OCI-LY3 (cell line): ENCODE measurements around the gene GADL1.

Experiments used
- H2AFZ ChIP-seq: fragments of 200-600, 300-600 bp; shearing (Covaris generic); 2 replicates; pipeline ENCODE4 v1.6.0; 2014; ENCODE audit warnings: antibody characterized with exemption, low read depth, low read length
- H3K27ac ChIP-seq: fragments of 200-600, 300-600 bp; sonication (generic); 2 replicates; pipeline ENCODE4 v1.5.1; 2014; ENCODE audit warnings: mild to moderate bottlenecking, low read length, moderate library complexity, mixed read lengths
- H3K27me3 ChIP-seq: fragments of 200-600, 300-600 bp; sonication (generic); 2 replicates; pipeline ENCODE4 v1.6.1; 2014; ENCODE audit warnings: low read depth, low read length, mixed read lengths
- H3K36me3 ChIP-seq: fragments of 200-600, 300-600 bp; sonication (generic); replicated peaks from 2 replicates; pipeline ENCODE3; 2014; ENCODE audit warnings: low read depth, low read length, mixed read lengths
- H3K4me1 ChIP-seq: fragments of 300-600, 200-600 bp; sonication (generic); 2 replicates; pipeline ENCODE4 v1.6.1; 2014; ENCODE audit warnings: low read length, mixed read lengths
- H3K4me2 ChIP-seq: fragments of 200-600, 300-600 bp; sonication (generic); 2 replicates; pipeline ENCODE4 v1.6.1; 2014; ENCODE audit warnings: low read length, mixed read lengths
- H3K4me3 ChIP-seq: fragments of 300-600, 200-600 bp; sonication (generic); 2 replicates; pipeline ENCODE4 v1.5.1; 2014; ENCODE audit warnings: antibody characterized with exemption, mild to moderate bottlenecking, low read length, moderate library complexity
- H3K79me2 ChIP-seq: fragments of 300-600, 200-600 bp; shearing (Covaris generic); 2 replicates; pipeline ENCODE4 v1.6.1; 2014; ENCODE audit warnings: mild to moderate bottlenecking, low read length, mixed read lengths
- H3K9ac ChIP-seq: fragments of 300-600, 200-600 bp; shearing (Covaris generic); 2 replicates; pipeline ENCODE4 v1.6.0; 2014; ENCODE audit warnings: mild to moderate bottlenecking, low read length, moderate library complexity
- H3K9me3 ChIP-seq: fragments of 200-600, 300-600 bp; shearing (Covaris generic); 2 replicates; pipeline ENCODE4 v1.6.1; 2014; ENCODE audit warnings: low read length, mixed read lengths; ENCODE audit not compliant: insufficient read depth
- H4K20me1 ChIP-seq: fragments of 200-600, 300-600 bp; sonication (generic); 2 replicates; pipeline ENCODE4 v1.6.1; 2016; ENCODE audit warnings: low read length, mixed read lengths; ENCODE audit not compliant: insufficient read depth
- CTCF ChIP-seq: fragments of 200-600, 300-600 bp; sonication (generic); IDR thresholded peaks from 2 replicates; pipeline ENCODE4 v1.5.1; 2014; ENCODE audit warnings: antibody characterized with exemption, low read length, low read depth
- EZH2phosphoT487 ChIP-seq: fragments of 200-600 bp; shearing (Covaris generic); IDR thresholded peaks from 2 replicates; pipeline ENCODE4 v1.6.1; 2018; ENCODE audit warnings: antibody characterized with exemption, mixed run types, low read depth

GADL1 gene

GRCh38 chr3:30914696-30915095 lies 20.2 kb upstream of the GADL1 start:
- H2AFZ ChIP-seq = no peak overlapping the region
- no peaks in the 10 kb centered on the region for H4K20me1 ChIP-seq
- H3K4me1 ChIP-seq = no peaks in the 10 kb centered on the region
- H3K36me3 ChIP-seq = peaks cover under 1% of the 10 kb centered on the region
- peaks cover 1% of the 10 kb centered on the region; the same call in 1 of the 2 replicates for H3K9me3 ChIP-seq
- TF ChIP-seq CTCF = no peak
- TF ChIP-seq EZH2phosphoT487 = no peak
- H3K4me3 ChIP-seq = no peak overlapping the region
- H3K9ac ChIP-seq = no peak overlapping the region
- no peaks in the 10 kb centered on the region for H3K79me2 ChIP-seq
- no peak overlapping the region for H3K27ac ChIP-seq
- H3K27me3 ChIP-seq = no peaks in the 10 kb centered on the region
- H3K4me2 ChIP-seq = no peak overlapping the region

- H3K36me3 ChIP-seq = no peaks in the 10 kb centered on the region
- no peak overlapping the region for H3K4me2 ChIP-seq
- H4K20me1 ChIP-seq = no peaks in the 10 kb centered on the region
- no peaks in the 10 kb centered on the region for H3K9me3 ChIP-seq
- H3K27me3 ChIP-seq = no peaks in the 10 kb centered on the region
- no peaks in the 10 kb centered on the region for H3K4me1 ChIP-seq
- H3K79me2 ChIP-seq = no peaks in the 10 kb centered on the region
- no peak overlapping the region for H3K9ac ChIP-seq
- no peak overlapping the region for H3K27ac ChIP-seq
- no peak overlapping the region for H3K4me3 ChIP-seq
- TF ChIP-seq EZH2phosphoT487 (no peak), CTCF (no peak)
- H2AFZ ChIP-seq = no peak overlapping the region
Measured at GRCh38 chr3:30913176-30913575, 18.7 kb upstream of the GADL1 start.

GRCh38 chr3:30912301-30912700 lies 17.8 kb upstream of the GADL1 start:
- no peak overlapping the region for H3K4me3 ChIP-seq
- H3K9me3 ChIP-seq = no peaks in the 10 kb centered on the region
- H3K4me2 ChIP-seq = no peak overlapping the region
- no peak for TF ChIP-seq CTCF
- TF ChIP-seq EZH2phosphoT487 = no peak
- H3K27ac ChIP-seq = no peak overlapping the region
- no peaks in the 10 kb centered on the region for H3K79me2 ChIP-seq
- H3K4me1 ChIP-seq = no peaks in the 10 kb centered on the region
- no peak overlapping the region for H2AFZ ChIP-seq
- H3K36me3 ChIP-seq = no peaks in the 10 kb centered on the region
- no peak overlapping the region for H3K9ac ChIP-seq
- no peaks in the 10 kb centered on the region for H3K27me3 ChIP-seq
- no peaks in the 10 kb centered on the region for H4K20me1 ChIP-seq

- no peak overlapping the region for H3K4me2 ChIP-seq
- no peaks in the 10 kb centered on the region for H3K79me2 ChIP-seq
- no peak overlapping the region for H3K9ac ChIP-seq
- H3K27me3 ChIP-seq = no peaks in the 10 kb centered on the region
- no peaks in the 10 kb centered on the region for H3K4me1 ChIP-seq
- TF ChIP-seq EZH2phosphoT487 (no peak), CTCF (no peak)
- H4K20me1 ChIP-seq = no peaks in the 10 kb centered on the region
- H3K27ac ChIP-seq = no peak overlapping the region
- H3K36me3 ChIP-seq = no peaks in the 10 kb centered on the region
- no peaks in the 10 kb centered on the region for H3K9me3 ChIP-seq
- H3K4me3 ChIP-seq = no peak overlapping the region
- no peak overlapping the region for H2AFZ ChIP-seq
Measured at GRCh38 chr3:30908456-30909037, 14.1 kb upstream of the GADL1 start.
